Measurements from ENCODE around the gene SPATA1. TPM values are rescaled to one million over a fixed set of nuclear protein-coding genes. Genes with fewer than 3 reads are reported as not detected.

The SPATA1 gene
- polyA plus RNA-seq, 3 donors, result 0.40 to 1.9 (median 0.43) TPM

- H3K79me2 ChIP-seq (ENCODE audit: insufficient read depth, low read length), result no peaks in the 10 kb centered on the region
- H3K4me3 ChIP-seq (replicated peaks in 1 of 3; ENCODE audit: low read depth in 2 of 3, low read length in 3 of 3), result no peak overlapping the region
- H3K9me3 Mint-ChIP-seq, result peaks cover 0 to 2% (median 0%) of the 10 kb centered on the region in 7 donors
- H2AFZ ChIP-seq (ENCODE audit: insufficient read depth, low read depth, low read length, poor library complexity, severe bottlenecking), result no peak overlapping the region
- H3K4me1 ChIP-seq (ENCODE audit: control insufficient read depth in 1 of 2, insufficient read depth in 2 of 2, low read length in 2 of 2), result peaks cover 16 to 21% of the 10 kb centered on the region in 2 donors
- DNase-seq, result no peak
- H3K9ac ChIP-seq (ENCODE audit: insufficient read depth, low read length, poor library complexity, severe bottlenecking), result no peak overlapping the region
- no peak for TF ChIP-seq CTCF (IDR thresholded peaks at IDR 0.05)
- H3K4me3 Mint-ChIP-seq, result no peak overlapping the region
- peaks cover 26% of the 10 kb centered on the region for H3K4me1 Mint-ChIP-seq
- H3K36me3 Mint-ChIP-seq, result no peaks in the 10 kb centered on the region
- peaks cover 3 to 8% (median 5%) of the 10 kb centered on the region in 3 donors for H3K27me3 Mint-ChIP-seq (ENCODE audit: low read depth in 3 of 3)
- 100% methylated on average over 1 of the region's 1 CpG for WGBS (ENCODE audit: insufficient coverage)
- H4K20me1 ChIP-seq (ENCODE audit: insufficient read depth, low read length), result no peaks in the 10 kb centered on the region
- no peaks in the 10 kb centered on the region for H3K36me3 ChIP-seq (replicated peaks in 1 of 2; ENCODE audit: control insufficient read depth in 1 of 2, insufficient read depth in 2 of 2, low read length in 2 of 2)
- intact Hi-C loops (cut with micrococcal nuclease), result no loop called here
- H3K27ac ChIP-seq (ENCODE audit: low read depth in 1 of 2, low read length in 2 of 2), result no peak overlapping the region
- H3K9me3 ChIP-seq (replicated peaks in 1 of 2; ENCODE audit: control insufficient read depth in 1 of 2, insufficient read depth in 1 of 2, low read length in 2 of 2), result no peaks in the 10 kb centered on the region
- H3K4me2 ChIP-seq (replicated peaks; ENCODE audit: extremely low read depth, low read length, poor library complexity, severe bottlenecking), result no peak overlapping the region
- H3K27me3 ChIP-seq (ENCODE audit: control insufficient read depth in 2 of 2, insufficient read depth in 2 of 2, low read length in 2 of 2), result no peaks in the 10 kb centered on the region
- peak overlapping the region in 2 of 7 donors; percentile 2 to 57 for H3K27ac Mint-ChIP-seq
These were observed 44.1 kb upstream of the SPATA1 start for GRCh38 chr1:84462118-84462517.

- intact Hi-C loops (cut with micrococcal nuclease), result no loop called here
- no peak for DNase-seq
- no peaks in the 10 kb centered on the region for H3K36me3 ChIP-seq (replicated peaks in 1 of 2; ENCODE audit: control insufficient read depth in 1 of 2, insufficient read depth in 2 of 2, low read length in 2 of 2)
- H3K27ac ChIP-seq (ENCODE audit: low read depth in 1 of 2, low read length in 2 of 2), result no peak overlapping the region
- no peak for TF ChIP-seq CTCF (IDR thresholded peaks at IDR 0.05)
- no peaks in the 10 kb centered on the region for H4K20me1 ChIP-seq (ENCODE audit: insufficient read depth, low read length)
- Mint-ChIP-seq H3K27ac (no peak overlapping the region), H3K36me3 (no peaks in the 10 kb centered on the region), H3K4me3 (no peak overlapping the region), H3K27me3 (ENCODE audit: low read depth in 3 of 3) (peaks cover 16 to 20% (median 19%) of the 10 kb centered on the region in 3 donors), H3K9me3 (no peaks in the 10 kb centered on the region), H3K4me1 (no peaks in the 10 kb centered on the region)
- no peak overlapping the region for H3K4me2 ChIP-seq (replicated peaks; ENCODE audit: extremely low read depth, low read length, poor library complexity, severe bottlenecking)
- H3K9me3 ChIP-seq (replicated peaks in 1 of 2; ENCODE audit: control insufficient read depth in 1 of 2, insufficient read depth in 1 of 2, low read length in 2 of 2), result no peaks in the 10 kb centered on the region
- H3K4me3 ChIP-seq (replicated peaks in 1 of 3; ENCODE audit: low read depth in 2 of 3, low read length in 3 of 3), result no peak overlapping the region
- no peak overlapping the region for H2AFZ ChIP-seq (ENCODE audit: insufficient read depth, low read depth, low read length, poor library complexity, severe bottlenecking)
- H3K9ac ChIP-seq (ENCODE audit: insufficient read depth, low read length, poor library complexity, severe bottlenecking), result no peak overlapping the region
- H3K4me1 ChIP-seq (ENCODE audit: control insufficient read depth in 1 of 2, insufficient read depth in 2 of 2, low read length in 2 of 2), result no peaks in the 10 kb centered on the region
- peaks cover 26 to 27% of the 10 kb centered on the region in 2 donors for H3K27me3 ChIP-seq (ENCODE audit: control insufficient read depth in 2 of 2, insufficient read depth in 2 of 2, low read length in 2 of 2)
- no peaks in the 10 kb centered on the region for H3K79me2 ChIP-seq (ENCODE audit: insufficient read depth, low read length)
These were observed 38.9 kb upstream of the SPATA1 start for GRCh38 chr1:84467298-84467697.
